ENCODE data around the gene LIMCH1. TPM values are rescaled to one million over a fixed set of nuclear protein-coding genes. Genes with fewer than 3 reads are reported as not detected.
A peak's percentile ranks its signal among the peaks of the same experiment; 100 is the strongest.

LIMCH1 gene
- total RNA-seq, 1 donor from 2014 or later: 12.7 TPM

GRCh38 chr4:41719417-41719816 lies 181.5 kb downstream of the LIMCH1 start:
- no peaks in the 10 kb centered on the region for H3K4me1 Mint-ChIP-seq (ENCODE audit: low read depth)
- H3K36me3 Mint-ChIP-seq (ENCODE audit: insufficient read depth): no peaks in the 10 kb centered on the region
- H3K27me3 Mint-ChIP-seq: peaks cover 81% of the 10 kb centered on the region
- TF ChIP-seq, protein P1, sequence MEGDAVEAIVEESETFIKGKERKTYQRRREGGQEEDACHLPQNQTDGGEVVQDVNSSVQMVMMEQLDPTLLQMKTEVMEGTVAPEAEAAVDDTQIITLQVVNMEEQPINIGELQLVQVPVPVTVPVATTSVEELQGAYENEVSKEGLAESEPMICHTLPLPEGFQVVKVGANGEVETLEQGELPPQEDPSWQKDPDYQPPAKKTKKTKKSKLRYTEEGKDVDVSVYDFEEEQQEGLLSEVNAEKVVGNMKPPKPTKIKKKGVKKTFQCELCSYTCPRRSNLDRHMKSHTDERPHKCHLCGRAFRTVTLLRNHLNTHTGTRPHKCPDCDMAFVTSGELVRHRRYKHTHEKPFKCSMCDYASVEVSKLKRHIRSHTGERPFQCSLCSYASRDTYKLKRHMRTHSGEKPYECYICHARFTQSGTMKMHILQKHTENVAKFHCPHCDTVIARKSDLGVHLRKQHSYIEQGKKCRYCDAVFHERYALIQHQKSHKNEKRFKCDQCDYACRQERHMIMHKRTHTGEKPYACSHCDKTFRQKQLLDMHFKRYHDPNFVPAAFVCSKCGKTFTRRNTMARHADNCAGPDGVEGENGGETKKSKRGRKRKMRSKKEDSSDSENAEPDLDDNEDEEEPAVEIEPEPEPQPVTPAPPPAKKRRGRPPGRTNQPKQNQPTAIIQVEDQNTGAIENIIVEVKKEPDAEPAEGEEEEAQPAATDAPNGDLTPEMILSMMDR (IDR thresholded peaks at IDR 0.05; ENCODE audit: unreplicated experiment): no peak
- DNase-seq (ENCODE audit: low spot score, unreplicated experiment): no peak
- H3K27ac Mint-ChIP-seq: no peak overlapping the region
- no peaks in the 10 kb centered on the region for H3K9me3 Mint-ChIP-seq (ENCODE audit: low read depth)
- no peak overlapping the region for H3K4me3 Mint-ChIP-seq (ENCODE audit: low read depth)

- Mint-ChIP-seq H3K36me3 (ENCODE audit: insufficient read depth) (no peaks in the 10 kb centered on the region), H3K9me3 (ENCODE audit: low read depth) (peaks cover 6% of the 10 kb centered on the region), H3K4me3 (ENCODE audit: low read depth) (no peak overlapping the region), H3K27ac (no peak overlapping the region), H3K4me1 (ENCODE audit: low read depth) (no peaks in the 10 kb centered on the region), H3K27me3 (peaks cover 75% of the 10 kb centered on the region)
- no peak for DNase-seq (ENCODE audit: low spot score, unreplicated experiment)
- TF ChIP-seq, protein P1 (IDR thresholded peaks at IDR 0.05; ENCODE audit: unreplicated experiment): no peak
Observed at GRCh38 chr4:41722181-41722580, 184.2 kb downstream of the LIMCH1 start.

GRCh38 chr4:41723286-41723685 lies 185.3 kb downstream of the LIMCH1 start:
- TF ChIP-seq, protein P1 (IDR thresholded peaks at IDR 0.05; ENCODE audit: unreplicated experiment): no peak
- Mint-ChIP-seq H3K27ac (no peak overlapping the region), H3K4me3 (ENCODE audit: low read depth) (no peak overlapping the region), H3K4me1 (ENCODE audit: low read depth) (no peaks in the 10 kb centered on the region), H3K36me3 (ENCODE audit: insufficient read depth) (no peaks in the 10 kb centered on the region), H3K27me3 (peaks cover 82% of the 10 kb centered on the region), H3K9me3 (ENCODE audit: low read depth) (peaks cover 6% of the 10 kb centered on the region)
- no peak for DNase-seq (ENCODE audit: low spot score, unreplicated experiment)

DNA sequence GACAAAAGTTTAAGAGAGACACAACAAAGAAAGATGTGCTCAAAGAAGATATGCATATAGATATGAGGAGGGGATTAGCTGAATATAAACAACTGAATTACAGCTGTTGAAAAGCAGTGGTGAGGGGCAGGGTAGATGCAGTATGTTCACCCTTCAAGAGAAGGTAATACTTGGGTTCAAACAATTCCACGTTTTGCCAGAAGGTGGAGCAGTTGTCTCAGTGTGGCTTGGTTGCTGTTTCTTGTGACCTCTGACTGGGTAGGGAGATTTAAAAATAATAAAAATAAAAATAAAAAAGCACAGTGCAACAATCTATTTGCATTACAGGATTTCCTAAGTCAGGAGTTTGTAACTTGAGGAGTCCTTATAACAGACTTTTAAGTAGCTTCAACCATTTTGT lies 187.3 kb downstream of the LIMCH1 start:
- Mint-ChIP-seq H3K4me1 (ENCODE audit: low read depth) (no peaks in the 10 kb centered on the region), H3K4me3 (ENCODE audit: low read depth) (no peak overlapping the region), H3K9me3 (ENCODE audit: low read depth) (peaks cover 6% of the 10 kb centered on the region), H3K36me3 (ENCODE audit: insufficient read depth) (no peaks in the 10 kb centered on the region), H3K27me3 (peaks cover 81% of the 10 kb centered on the region), H3K27ac (no peak overlapping the region)
- TF ChIP-seq, protein P1 (IDR thresholded peaks at IDR 0.05; ENCODE audit: unreplicated experiment): peak; percentile 33
- no peak for DNase-seq (ENCODE audit: low spot score, unreplicated experiment)

- no peak overlapping the region for H3K4me3 Mint-ChIP-seq (ENCODE audit: low read depth)
- DNase-seq (ENCODE audit: low spot score, unreplicated experiment): no peak
- H3K9me3 Mint-ChIP-seq (ENCODE audit: low read depth): peaks cover 6% of the 10 kb centered on the region
- H3K27ac Mint-ChIP-seq: no peak overlapping the region
- no peaks in the 10 kb centered on the region for H3K36me3 Mint-ChIP-seq (ENCODE audit: insufficient read depth)
- peaks cover 80% of the 10 kb centered on the region for H3K27me3 Mint-ChIP-seq
- peaks cover 3% of the 10 kb centered on the region for H3K4me1 Mint-ChIP-seq (ENCODE audit: low read depth)
- TF ChIP-seq, protein P1 (IDR thresholded peaks at IDR 0.05; ENCODE audit: unreplicated experiment): no peak
Observed at GRCh38 chr4:41727861-41728572, 190.1 kb downstream of the LIMCH1 start.

Measured in progenitor cell of endocrine pancreas (in vitro differentiated cells).